ENCODE data around the gene PDIA3. TPM values are rescaled to one million over a fixed set of nuclear protein-coding genes. Genes with fewer than 3 reads are reported as not detected.
"Not testable (repeated sequence)": the region's sequence is repeated elsewhere in the genome, so short reads cannot be mapped to it uniquely, and the experiment has no call there.

PDIA3 gene
- total and polyA plus RNA-seq, 2 donors (not counting 1 experiment from before 2014, with no cell fraction given) = 120 to 528 TPM

GRCh38 chr15:43723151-43723550 is 23.1 kb upstream of the PDIA3 start:
- Histone ChIP-seq H3K27ac (ENCODE audit: insufficient read depth, low read length) (no peak overlapping the region), H3K27me3 (ENCODE audit: control insufficient read depth, insufficient read depth, low read length) (no peaks in the 10 kb centered on the region), H3K4me3 (replicated peaks in 1 of 4; ENCODE audit: control extremely low read depth in 1 of 4, insufficient read depth in 1 of 4, low read depth in 3 of 4, low read length in 4 of 4) (no peak overlapping the region), H4K20me1 (ENCODE audit: control insufficient read depth, extremely low read depth, insufficient read depth, low read length) (no peaks in the 10 kb centered on the region), H3K4me1 (ENCODE audit: control insufficient read depth, extremely low read depth, insufficient read depth, low read length) (no peaks in the 10 kb centered on the region), H3K9me3 (ENCODE audit: control insufficient read depth, insufficient read depth, low read depth, low read length) (no peaks in the 10 kb centered on the region), H3K9ac (ENCODE audit: insufficient read depth, low read length) (no peak overlapping the region), H3K79me2 (ENCODE audit: control insufficient read depth, insufficient read depth, low read length) (no peaks in the 10 kb centered on the region), H2AFZ (ENCODE audit: low read length) (no peak overlapping the region), H3K36me3 (ENCODE audit: control insufficient read depth, insufficient read depth, low read length) (no peaks in the 10 kb centered on the region), H3K4me2 (ENCODE audit: extremely low read depth, insufficient read depth, low read length) (no peak overlapping the region)
- DNase-seq (ENCODE audit: low read depth in 2 of 2) = no peak
- TF ChIP-seq, protein P1, sequence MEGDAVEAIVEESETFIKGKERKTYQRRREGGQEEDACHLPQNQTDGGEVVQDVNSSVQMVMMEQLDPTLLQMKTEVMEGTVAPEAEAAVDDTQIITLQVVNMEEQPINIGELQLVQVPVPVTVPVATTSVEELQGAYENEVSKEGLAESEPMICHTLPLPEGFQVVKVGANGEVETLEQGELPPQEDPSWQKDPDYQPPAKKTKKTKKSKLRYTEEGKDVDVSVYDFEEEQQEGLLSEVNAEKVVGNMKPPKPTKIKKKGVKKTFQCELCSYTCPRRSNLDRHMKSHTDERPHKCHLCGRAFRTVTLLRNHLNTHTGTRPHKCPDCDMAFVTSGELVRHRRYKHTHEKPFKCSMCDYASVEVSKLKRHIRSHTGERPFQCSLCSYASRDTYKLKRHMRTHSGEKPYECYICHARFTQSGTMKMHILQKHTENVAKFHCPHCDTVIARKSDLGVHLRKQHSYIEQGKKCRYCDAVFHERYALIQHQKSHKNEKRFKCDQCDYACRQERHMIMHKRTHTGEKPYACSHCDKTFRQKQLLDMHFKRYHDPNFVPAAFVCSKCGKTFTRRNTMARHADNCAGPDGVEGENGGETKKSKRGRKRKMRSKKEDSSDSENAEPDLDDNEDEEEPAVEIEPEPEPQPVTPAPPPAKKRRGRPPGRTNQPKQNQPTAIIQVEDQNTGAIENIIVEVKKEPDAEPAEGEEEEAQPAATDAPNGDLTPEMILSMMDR (conservative IDR thresholded peaks at IDR 0.05 in 1 of 2, IDR thresholded peaks at IDR 0.05 in 1 of 2; ENCODE audit: low read depth in 1 of 2, low read length in 2 of 2) = no peak
- TF ChIP-seq EZH2 (IDR thresholded peaks at IDR 0.05; ENCODE audit: low read length, missing control alignments) = no peak

- H3K79me2 ChIP-seq (ENCODE audit: control insufficient read depth, insufficient read depth, low read length); H3K27ac ChIP-seq (ENCODE audit: insufficient read depth, low read length); H3K36me3 ChIP-seq (ENCODE audit: control insufficient read depth, insufficient read depth, low read length); H3K9me3 ChIP-seq (ENCODE audit: control insufficient read depth, insufficient read depth, low read depth, low read length); H3K4me1 ChIP-seq (ENCODE audit: control insufficient read depth, extremely low read depth, insufficient read depth, low read length); DNase-seq (ENCODE audit: low read depth in 2 of 2); H2AFZ ChIP-seq (ENCODE audit: low read length); H4K20me1 ChIP-seq (ENCODE audit: control insufficient read depth, extremely low read depth, insufficient read depth, low read length); H3K4me3 ChIP-seq (replicated peaks in 1 of 4; ENCODE audit: control extremely low read depth in 1 of 4, insufficient read depth in 1 of 4, low read depth in 3 of 4, low read length in 4 of 4); H3K4me2 ChIP-seq (ENCODE audit: extremely low read depth, insufficient read depth, low read length); H3K9ac ChIP-seq (ENCODE audit: insufficient read depth, low read length); H3K27me3 ChIP-seq (ENCODE audit: control insufficient read depth, insufficient read depth, low read length): not testable (repeated sequence)
Measured at GRCh38 chr15:43726306-43726705, 19.9 kb upstream of the PDIA3 start.

- H3K27ac ChIP-seq (ENCODE audit: insufficient read depth, low read length); H3K27me3 ChIP-seq (ENCODE audit: control insufficient read depth, insufficient read depth, low read length); H3K9ac ChIP-seq (ENCODE audit: insufficient read depth, low read length); H4K20me1 ChIP-seq (ENCODE audit: control insufficient read depth, extremely low read depth, insufficient read depth, low read length); H2AFZ ChIP-seq (ENCODE audit: low read length); H3K4me1 ChIP-seq (ENCODE audit: control insufficient read depth, extremely low read depth, insufficient read depth, low read length); H3K4me3 ChIP-seq (replicated peaks in 1 of 4; ENCODE audit: control extremely low read depth in 1 of 4, insufficient read depth in 1 of 4, low read depth in 3 of 4, low read length in 4 of 4); H3K79me2 ChIP-seq (ENCODE audit: control insufficient read depth, insufficient read depth, low read length); H3K9me3 ChIP-seq (ENCODE audit: control insufficient read depth, insufficient read depth, low read depth, low read length); H3K36me3 ChIP-seq (ENCODE audit: control insufficient read depth, insufficient read depth, low read length); H3K4me2 ChIP-seq (ENCODE audit: extremely low read depth, insufficient read depth, low read length): not testable (repeated sequence)
- DNase-seq (ENCODE audit: low read depth in 2 of 2) = peak; percentile 20 to 55
Measured at GRCh38 chr15:43728053-43728725, 18.0 kb upstream of the PDIA3 start.

DNA sequence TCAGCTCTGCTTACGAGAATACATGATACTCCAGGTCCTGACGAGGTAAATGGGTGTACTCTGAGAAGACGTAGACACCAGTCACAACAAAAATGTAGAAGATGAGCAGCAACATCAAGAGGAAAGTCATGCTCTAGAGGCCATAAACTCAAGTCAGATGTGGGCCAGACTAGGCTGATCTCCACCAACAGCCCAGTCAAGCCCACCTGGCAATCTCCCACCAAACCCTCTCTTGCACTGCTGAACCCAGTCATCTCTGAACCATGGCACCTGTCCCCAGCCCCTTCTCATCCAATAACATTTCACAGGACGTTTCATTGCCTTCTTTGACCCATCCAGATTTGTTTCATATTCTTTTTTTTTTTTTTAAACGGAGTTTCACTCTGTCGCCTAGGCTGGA is 10.8 kb upstream of the PDIA3 start:
- no peak for DNase-seq (ENCODE audit: low read depth in 2 of 2)
- Histone ChIP-seq H3K27ac (ENCODE audit: insufficient read depth, low read length) (no peak overlapping the region), H4K20me1 (ENCODE audit: control insufficient read depth, extremely low read depth, insufficient read depth, low read length) (no peaks in the 10 kb centered on the region), H2AFZ (ENCODE audit: low read length) (no peak overlapping the region), H3K36me3 (ENCODE audit: control insufficient read depth, insufficient read depth, low read length) (no peaks in the 10 kb centered on the region), H3K4me3 (replicated peaks in 1 of 4; ENCODE audit: control extremely low read depth in 1 of 4, insufficient read depth in 1 of 4, low read depth in 3 of 4, low read length in 4 of 4) (no peak overlapping the region), H3K9me3 (ENCODE audit: control insufficient read depth, insufficient read depth, low read depth, low read length) (no peaks in the 10 kb centered on the region), H3K4me1 (ENCODE audit: control insufficient read depth, extremely low read depth, insufficient read depth, low read length) (no peaks in the 10 kb centered on the region), H3K4me2 (ENCODE audit: extremely low read depth, insufficient read depth, low read length) (no peak overlapping the region), H3K9ac (ENCODE audit: insufficient read depth, low read length) (no peak overlapping the region), H3K79me2 (ENCODE audit: control insufficient read depth, insufficient read depth, low read length) (no peaks in the 10 kb centered on the region), H3K27me3 (ENCODE audit: control insufficient read depth, insufficient read depth, low read length) (peaks cover 3% of the 10 kb centered on the region)
- TF ChIP-seq EZH2 (IDR thresholded peaks at IDR 0.05; ENCODE audit: low read length, missing control alignments) = no peak
- TF ChIP-seq, protein P1 (conservative IDR thresholded peaks at IDR 0.05 in 1 of 2, IDR thresholded peaks at IDR 0.05 in 1 of 2; ENCODE audit: low read depth in 1 of 2, low read length in 2 of 2) = no peak

DNA sequence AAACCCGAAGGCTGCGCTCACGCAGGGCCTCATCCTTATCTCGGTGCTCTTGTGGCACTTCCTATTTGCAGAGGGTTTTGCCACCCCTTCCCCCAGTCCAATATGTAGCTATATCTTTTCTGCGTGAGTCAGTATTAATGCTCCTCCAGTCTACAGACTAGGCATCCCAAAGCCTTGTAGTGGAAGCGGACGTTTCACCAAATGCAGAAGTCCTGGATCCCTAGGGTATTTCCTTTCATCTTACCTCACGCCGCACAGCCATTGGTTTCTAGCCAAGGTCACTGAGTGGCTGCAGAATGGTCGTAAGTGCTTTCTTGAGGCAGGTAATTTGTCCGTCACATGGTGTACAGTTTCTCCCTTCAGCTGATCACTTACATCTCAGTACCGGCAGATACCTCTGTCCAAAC is 668 bp downstream of the PDIA3 start:
- H3K79me2 ChIP-seq (ENCODE audit: control insufficient read depth, insufficient read depth, low read length) = peaks cover 52% of the 10 kb centered on the region
- peak overlapping the region; percentile 96 for H3K27ac ChIP-seq (ENCODE audit: insufficient read depth, low read length)
- peak overlapping the region; percentile 62 to 94 (median 82) for H3K4me3 ChIP-seq (replicated peaks in 1 of 4; ENCODE audit: control extremely low read depth in 1 of 4, insufficient read depth in 1 of 4, low read depth in 3 of 4, low read length in 4 of 4)
- H3K9ac ChIP-seq (ENCODE audit: insufficient read depth, low read length) = peak overlapping the region; percentile 97
- H3K4me2 ChIP-seq (ENCODE audit: extremely low read depth, insufficient read depth, low read length) = peak overlapping the region; percentile 17
- H3K9me3 ChIP-seq (ENCODE audit: control insufficient read depth, insufficient read depth, low read depth, low read length); H3K27me3 ChIP-seq (ENCODE audit: control insufficient read depth, insufficient read depth, low read length); H3K36me3 ChIP-seq (ENCODE audit: control insufficient read depth, insufficient read depth, low read length); H4K20me1 ChIP-seq (ENCODE audit: control insufficient read depth, extremely low read depth, insufficient read depth, low read length); H2AFZ ChIP-seq (ENCODE audit: low read length); H3K4me1 ChIP-seq (ENCODE audit: control insufficient read depth, extremely low read depth, insufficient read depth, low read length): not testable (repeated sequence)
- peak; percentile 42 to 57 for DNase-seq (ENCODE audit: low read depth in 2 of 2)

Data from fibroblast of lung (primary cell).